ENCODE data around the gene CD244.

Gene CD244

DNA sequence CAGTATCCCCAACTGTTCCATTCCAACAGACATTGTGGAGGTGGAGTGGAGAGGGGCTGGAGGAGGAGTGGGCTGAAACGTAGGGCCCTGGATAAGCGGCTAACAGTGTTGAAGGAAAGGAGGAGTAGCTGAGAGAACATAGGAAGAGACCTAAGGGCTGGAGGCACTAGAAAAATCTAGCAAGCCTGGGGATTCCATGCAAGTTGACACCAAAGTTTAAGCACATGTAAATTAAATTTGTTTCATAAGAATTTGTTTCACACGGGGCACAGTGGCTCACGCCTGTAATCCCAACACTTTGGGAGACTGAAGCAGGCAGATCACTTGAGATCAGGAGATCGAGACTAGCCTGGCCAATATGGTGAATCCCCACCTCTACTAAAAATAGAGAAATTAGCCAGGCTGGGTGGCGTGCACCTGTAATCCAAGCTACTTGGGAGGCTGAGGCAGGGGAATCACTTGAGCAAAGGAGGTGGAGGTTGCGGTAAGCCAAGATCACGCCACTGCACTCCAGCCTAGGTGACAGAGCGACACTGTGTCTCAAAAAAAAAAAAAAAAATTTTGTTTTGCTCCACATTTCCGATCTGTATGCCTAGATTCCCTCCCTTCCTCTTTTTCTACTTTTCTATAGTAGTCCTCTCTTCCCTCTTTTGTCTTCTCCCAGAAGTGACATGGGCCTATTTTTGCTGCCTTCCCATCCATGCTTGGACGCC, 530 bp upstream of the CD244 start:
- Histone ChIP-seq H3K9me3 (ENCODE audit: control insufficient read depth in 1 of 2, low read length in 2 of 2) (no peaks in the 10 kb centered on the region), H3K36me3 (ENCODE audit: control insufficient read depth in 1 of 2, insufficient read depth in 2 of 2, low read length in 2 of 2) (no peaks in the 10 kb centered on the region), H3K27me3 (ENCODE audit: low read depth, low read length) (no peaks in the 10 kb centered on the region), H3K27ac (ENCODE audit: low read length) (no peak overlapping the region), H3K4me1 (ENCODE audit: control insufficient read depth in 1 of 2, insufficient read depth in 2 of 2, low read length in 2 of 2) (no peaks in the 10 kb centered on the region), H3K4me3 (ENCODE audit: low read depth in 1 of 2, low read length in 2 of 2) (no peak overlapping the region)

DNA sequence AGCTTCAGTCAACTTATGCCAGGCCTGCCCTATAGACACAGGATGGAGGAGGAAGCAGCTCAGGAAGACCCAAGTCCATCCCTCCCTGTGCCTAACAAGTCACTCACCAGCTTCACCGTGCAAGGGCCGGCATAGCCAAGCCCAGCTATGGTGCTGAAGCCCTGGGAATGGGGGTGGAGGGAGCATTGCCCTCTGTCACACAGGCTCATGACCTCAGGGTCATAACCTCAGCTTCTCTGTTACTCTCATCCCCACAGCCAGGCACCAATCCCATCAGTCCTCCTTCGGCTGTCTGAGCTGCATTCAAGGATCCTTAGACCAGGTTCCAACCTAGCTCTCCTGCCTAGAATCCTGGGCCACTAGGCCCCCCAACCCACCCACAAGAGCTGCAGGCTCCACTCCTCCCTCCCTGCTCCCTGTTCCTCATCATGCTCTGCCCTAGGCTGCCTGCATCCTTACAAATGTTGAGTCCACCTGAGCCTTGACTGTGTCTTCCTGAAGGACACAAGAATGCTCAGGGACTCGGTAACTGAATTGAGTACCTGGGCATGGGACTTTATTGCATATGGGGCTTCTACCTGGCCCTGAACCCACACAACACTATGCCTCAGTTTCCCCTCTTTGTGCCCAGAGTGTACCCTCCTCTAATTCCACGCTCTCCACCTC, 1.7 kb downstream of the CD244 start:
- H3K27me3 ChIP-seq (ENCODE audit: low read depth, low read length): no peaks in the 10 kb centered on the region
- no peak overlapping the region for H3K4me3 ChIP-seq (ENCODE audit: low read depth in 1 of 2, low read length in 2 of 2)
- H3K27ac ChIP-seq (ENCODE audit: low read length): no peak overlapping the region
- no peaks in the 10 kb centered on the region for H3K36me3 ChIP-seq (ENCODE audit: control insufficient read depth in 1 of 2, insufficient read depth in 2 of 2, low read length in 2 of 2)
- no peaks in the 10 kb centered on the region for H3K9me3 ChIP-seq (ENCODE audit: control insufficient read depth in 1 of 2, low read length in 2 of 2)
- H3K4me1 ChIP-seq (ENCODE audit: control insufficient read depth in 1 of 2, insufficient read depth in 2 of 2, low read length in 2 of 2): no peaks in the 10 kb centered on the region

DNA sequence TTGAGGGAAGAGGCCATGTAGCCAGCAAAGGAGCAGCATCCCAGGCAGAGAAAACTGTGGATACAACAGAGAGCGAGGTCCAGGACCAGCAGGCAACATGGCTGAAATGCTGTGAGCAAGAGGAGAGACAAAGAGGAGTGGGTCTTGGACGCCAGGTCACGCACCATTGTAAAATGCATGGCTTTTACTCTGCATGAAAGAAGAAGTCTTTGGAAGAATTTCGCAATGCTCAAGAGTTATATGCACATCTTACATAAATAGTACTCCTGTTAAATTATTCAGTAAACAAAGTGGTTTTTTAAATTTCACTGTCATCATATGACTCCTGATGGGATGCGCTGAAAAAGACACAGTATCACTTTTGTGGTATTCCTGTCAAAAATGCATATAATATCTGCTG, 3.5 kb downstream of the CD244 start:
- H3K27me3 ChIP-seq (ENCODE audit: low read depth, low read length): no peaks in the 10 kb centered on the region
- no peak overlapping the region for H3K27ac ChIP-seq (ENCODE audit: low read length)
- no peaks in the 10 kb centered on the region for H3K36me3 ChIP-seq (ENCODE audit: control insufficient read depth in 1 of 2, insufficient read depth in 2 of 2, low read length in 2 of 2)
- H3K9me3 ChIP-seq (ENCODE audit: control insufficient read depth in 1 of 2, low read length in 2 of 2): no peaks in the 10 kb centered on the region
- no peaks in the 10 kb centered on the region for H3K4me1 ChIP-seq (ENCODE audit: control insufficient read depth in 1 of 2, insufficient read depth in 2 of 2, low read length in 2 of 2)
- H3K4me3 ChIP-seq (ENCODE audit: low read depth in 1 of 2, low read length in 2 of 2): no peak overlapping the region

DNA sequence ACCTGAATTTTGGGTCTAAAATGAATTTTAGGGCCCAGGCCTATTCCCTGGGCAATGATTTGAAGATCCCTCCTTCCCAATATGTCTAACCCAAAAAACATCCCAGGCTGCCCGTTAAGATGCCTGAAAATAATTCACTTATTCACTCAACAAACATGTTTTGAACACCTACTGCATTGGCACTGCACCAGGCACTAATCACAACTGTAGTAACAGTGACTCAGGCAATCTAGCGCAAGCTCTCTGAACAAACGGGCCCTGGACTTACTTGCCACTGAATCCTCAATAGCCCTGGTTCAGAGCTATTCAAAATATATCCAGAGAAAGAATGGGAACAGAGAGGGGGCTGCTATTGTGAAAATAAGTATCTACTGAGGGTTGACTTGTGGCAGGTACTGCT, 4.2 kb downstream of the CD244 start:
- no peak overlapping the region for H3K27ac ChIP-seq (ENCODE audit: low read length)
- no peaks in the 10 kb centered on the region for H3K36me3 ChIP-seq (ENCODE audit: control insufficient read depth in 1 of 2, insufficient read depth in 2 of 2, low read length in 2 of 2)
- no peak overlapping the region for H3K4me3 ChIP-seq (ENCODE audit: low read depth in 1 of 2, low read length in 2 of 2)

DNA sequence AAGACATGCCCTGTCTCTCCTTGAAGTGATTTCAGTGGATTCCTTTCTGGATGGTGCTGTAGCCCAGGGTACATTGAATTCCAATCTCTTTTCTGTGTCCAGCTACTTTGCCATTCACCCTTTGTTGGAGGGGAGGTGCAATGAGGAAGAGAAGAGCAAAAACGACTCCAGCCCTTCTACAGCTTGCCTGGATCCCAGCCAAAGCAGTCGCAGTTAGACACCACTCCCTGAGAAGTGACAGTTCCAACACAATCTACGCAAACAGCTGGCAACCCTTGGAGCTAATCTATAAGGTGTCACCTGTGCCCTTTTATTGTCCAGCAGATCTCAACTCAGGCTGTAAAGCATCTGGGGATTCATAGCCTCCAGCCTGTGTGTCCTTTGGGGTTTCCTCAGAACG, 4.6 kb downstream of the CD244 start:
- H3K27me3 ChIP-seq (ENCODE audit: low read depth, low read length): no peaks in the 10 kb centered on the region
- H3K4me1 ChIP-seq (ENCODE audit: control insufficient read depth in 1 of 2, insufficient read depth in 2 of 2, low read length in 2 of 2): no peaks in the 10 kb centered on the region

More for the DNA sequence above, 4.2 kb downstream of the CD244 start:
- Histone ChIP-seq H3K4me1 (ENCODE audit: control insufficient read depth in 1 of 2, insufficient read depth in 2 of 2, low read length in 2 of 2) (no peaks in the 10 kb centered on the region), H3K27me3 (ENCODE audit: low read depth, low read length) (no peaks in the 10 kb centered on the region), H3K9me3 (ENCODE audit: control insufficient read depth in 1 of 2, low read length in 2 of 2) (no peaks in the 10 kb centered on the region)

DNA sequence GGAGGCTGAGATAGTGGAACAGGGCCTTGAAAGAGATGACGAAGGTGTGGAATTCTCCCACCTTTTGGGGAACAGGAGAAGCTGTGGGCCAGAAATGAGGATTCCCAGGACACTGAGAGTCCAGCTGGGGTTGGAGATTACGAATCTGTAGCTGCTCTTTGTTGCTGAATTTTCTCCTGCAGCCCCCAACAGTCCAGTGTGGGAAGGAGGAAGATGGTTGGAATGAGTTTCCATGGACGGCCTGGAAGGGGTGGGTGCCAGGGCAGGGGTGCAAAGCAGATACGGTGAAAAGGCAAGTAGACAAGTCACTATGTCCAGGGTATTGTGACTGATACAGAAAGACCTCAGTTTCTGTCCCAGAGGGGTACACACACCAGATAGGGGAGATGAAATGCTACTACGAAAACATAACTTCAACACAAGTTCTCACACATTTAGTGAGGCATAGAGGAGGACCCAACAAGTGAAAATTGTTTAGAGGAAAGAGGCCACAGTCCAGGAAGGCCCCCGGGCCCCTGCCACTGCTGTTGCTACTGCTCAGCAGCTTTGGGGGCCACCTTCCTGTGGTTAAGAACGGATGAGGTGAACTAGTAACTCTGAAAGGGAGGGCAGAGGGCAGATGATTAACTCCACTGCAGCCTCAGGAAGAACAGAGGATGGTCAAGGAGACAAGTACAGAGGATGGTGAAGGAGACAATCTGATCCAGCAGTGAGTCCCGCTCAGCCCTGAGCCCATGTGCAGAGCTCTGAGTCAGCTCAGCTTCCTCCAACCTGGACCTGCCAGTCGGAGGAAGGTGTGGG, 7.3 kb downstream of the CD244 start:
- H3K4me3 ChIP-seq (ENCODE audit: low read depth in 1 of 2, low read length in 2 of 2): no peak overlapping the region
- H3K9me3 ChIP-seq (ENCODE audit: control insufficient read depth in 1 of 2, low read length in 2 of 2): no peaks in the 10 kb centered on the region
- H3K27ac ChIP-seq (ENCODE audit: low read length): no peak overlapping the region
- H3K4me1 ChIP-seq (ENCODE audit: control insufficient read depth in 1 of 2, insufficient read depth in 2 of 2, low read length in 2 of 2): no peaks in the 10 kb centered on the region
- no peaks in the 10 kb centered on the region for H3K27me3 ChIP-seq (ENCODE audit: low read depth, low read length)
- no peaks in the 10 kb centered on the region for H3K36me3 ChIP-seq (ENCODE audit: control insufficient read depth in 1 of 2, insufficient read depth in 2 of 2, low read length in 2 of 2)

More for the DNA sequence above, 4.6 kb downstream of the CD244 start:
- Histone ChIP-seq H3K27ac (ENCODE audit: low read length) (no peak overlapping the region), H3K36me3 (ENCODE audit: control insufficient read depth in 1 of 2, insufficient read depth in 2 of 2, low read length in 2 of 2) (no peaks in the 10 kb centered on the region), H3K9me3 (ENCODE audit: control insufficient read depth in 1 of 2, low read length in 2 of 2) (no peaks in the 10 kb centered on the region), H3K4me3 (ENCODE audit: low read depth in 1 of 2, low read length in 2 of 2) (no peak overlapping the region)

DNA sequence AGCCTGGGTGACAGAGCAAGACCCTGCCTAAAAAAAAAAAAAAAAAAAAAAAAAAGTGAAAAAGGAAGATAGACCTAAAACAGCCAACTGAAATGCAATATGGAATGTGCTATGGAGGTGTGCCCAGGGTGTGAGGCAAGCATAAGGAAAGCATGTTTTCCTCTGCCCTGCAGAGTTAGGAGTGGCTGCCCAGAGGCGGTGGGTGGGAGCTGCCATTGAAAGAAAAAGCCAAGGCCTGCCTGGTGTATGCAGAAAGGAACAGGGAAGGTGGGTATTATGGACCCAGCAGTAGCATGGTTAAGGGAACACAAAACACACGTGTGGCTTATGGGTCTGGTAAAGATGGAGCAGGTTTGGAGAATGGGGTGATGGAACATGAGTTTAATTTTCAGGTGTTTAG, 8.9 kb downstream of the CD244 start:
- Histone ChIP-seq H3K36me3 (ENCODE audit: control insufficient read depth in 1 of 2, insufficient read depth in 2 of 2, low read length in 2 of 2) (no peaks in the 10 kb centered on the region), H3K27ac (ENCODE audit: low read length) (no peak overlapping the region), H3K4me3 (ENCODE audit: low read depth in 1 of 2, low read length in 2 of 2) (no peak overlapping the region), H3K4me1 (ENCODE audit: control insufficient read depth in 1 of 2, insufficient read depth in 2 of 2, low read length in 2 of 2) (no peaks in the 10 kb centered on the region), H3K27me3 (ENCODE audit: low read depth, low read length) (no peaks in the 10 kb centered on the region), H3K9me3 (ENCODE audit: control insufficient read depth in 1 of 2, low read length in 2 of 2) (no peaks in the 10 kb centered on the region)

DNA sequence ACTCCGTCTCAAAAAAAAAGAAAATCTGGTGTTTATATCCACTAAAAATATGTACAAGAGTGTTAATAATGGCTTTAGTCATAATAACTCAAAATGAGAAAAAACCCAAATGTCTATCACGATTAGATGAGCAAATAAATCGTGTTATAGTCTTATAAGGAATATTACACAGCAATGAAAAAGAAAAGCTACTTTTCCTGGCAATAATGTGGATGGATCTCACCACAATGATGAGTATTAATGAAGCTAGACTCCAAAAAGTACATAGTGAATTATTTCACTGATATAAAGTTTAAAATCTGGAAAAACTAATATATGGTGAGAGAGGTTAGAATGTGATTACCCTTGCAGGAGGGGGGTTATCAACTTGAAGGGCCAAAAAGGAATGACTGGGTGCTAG, 9.7 kb downstream of the CD244 start:
- H3K9me3 ChIP-seq (ENCODE audit: control insufficient read depth in 1 of 2, low read length in 2 of 2): no peaks in the 10 kb centered on the region
- H3K4me1 ChIP-seq (ENCODE audit: control insufficient read depth in 1 of 2, insufficient read depth in 2 of 2, low read length in 2 of 2): no peaks in the 10 kb centered on the region
- H3K36me3 ChIP-seq (ENCODE audit: control insufficient read depth in 1 of 2, insufficient read depth in 2 of 2, low read length in 2 of 2): no peaks in the 10 kb centered on the region
- no peaks in the 10 kb centered on the region for H3K27me3 ChIP-seq (ENCODE audit: low read depth, low read length)
- H3K4me3 ChIP-seq (ENCODE audit: low read depth in 1 of 2, low read length in 2 of 2): no peak overlapping the region
- H3K27ac ChIP-seq (ENCODE audit: low read length): no peak overlapping the region

DNA sequence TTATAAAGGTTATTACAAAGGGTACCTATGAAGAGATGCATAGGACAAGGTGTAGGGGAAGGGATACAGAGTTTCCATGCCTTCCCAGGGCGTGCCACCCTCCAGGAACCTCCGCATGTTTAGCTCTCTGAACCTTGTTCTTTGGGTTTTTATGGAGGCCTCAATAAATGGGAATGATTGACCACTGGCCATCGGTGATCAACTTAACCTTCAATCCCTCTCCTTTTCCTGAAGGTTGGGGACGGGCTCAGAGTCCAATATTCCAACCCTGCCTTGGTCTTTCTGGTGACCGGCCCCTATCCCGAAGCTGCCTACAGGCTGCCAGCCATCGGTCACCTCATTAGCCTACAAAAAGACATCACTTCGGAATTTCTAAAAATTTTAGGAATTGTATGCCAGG, 11.7 kb downstream of the CD244 start:
- no peaks in the 10 kb centered on the region for H3K27me3 ChIP-seq (ENCODE audit: low read depth, low read length)
- no peak overlapping the region for H3K27ac ChIP-seq (ENCODE audit: low read length)
- no peak overlapping the region for H3K4me3 ChIP-seq (ENCODE audit: low read depth in 1 of 2, low read length in 2 of 2)
- H3K4me1 ChIP-seq (ENCODE audit: control insufficient read depth in 1 of 2, insufficient read depth in 2 of 2, low read length in 2 of 2): no peaks in the 10 kb centered on the region
- no peaks in the 10 kb centered on the region for H3K36me3 ChIP-seq (ENCODE audit: control insufficient read depth in 1 of 2, insufficient read depth in 2 of 2, low read length in 2 of 2)
- no peaks in the 10 kb centered on the region for H3K9me3 ChIP-seq (ENCODE audit: control insufficient read depth in 1 of 2, low read length in 2 of 2)

DNA sequence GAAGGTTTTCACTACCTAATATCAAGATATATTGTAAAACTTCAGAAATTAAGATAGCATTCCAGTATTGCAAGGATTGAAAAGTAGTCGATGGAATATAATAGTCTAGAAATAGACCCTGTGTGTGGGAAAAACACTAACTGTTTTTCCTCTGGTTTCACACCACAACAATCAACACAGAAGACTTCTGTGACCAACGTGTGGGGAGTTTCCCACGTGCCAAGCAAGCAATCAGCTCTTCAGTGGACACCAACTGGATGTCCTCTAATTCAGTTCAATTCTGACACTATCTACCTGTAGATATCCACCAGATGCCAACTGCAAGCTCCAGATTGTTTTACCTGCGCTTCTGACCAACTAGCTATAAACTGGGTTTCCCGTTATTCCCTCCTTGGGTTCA, 12.1 kb downstream of the CD244 start:
- no peaks in the 10 kb centered on the region for H3K27me3 ChIP-seq (ENCODE audit: low read depth, low read length)

DNA sequence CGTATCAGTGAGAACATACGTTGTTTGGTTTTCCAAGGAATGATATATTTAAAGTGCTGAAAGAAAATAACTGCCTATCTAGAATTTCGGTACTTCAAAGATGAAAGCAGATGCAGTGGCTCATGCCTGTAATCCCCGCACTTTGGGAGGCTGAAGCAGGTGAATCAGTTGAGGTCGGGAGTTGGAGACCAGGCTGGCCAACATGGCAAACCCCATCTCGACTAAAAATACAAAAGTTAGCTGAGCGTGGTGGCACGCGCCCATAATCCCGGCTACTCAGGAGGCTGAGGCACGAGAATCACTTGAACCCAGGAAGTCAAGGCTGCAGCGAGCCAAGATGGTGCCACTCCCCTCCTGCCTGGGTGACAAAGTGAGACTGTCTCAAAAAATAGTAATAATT, 16.4 kb downstream of the CD244 start:
- H3K4me3 ChIP-seq (ENCODE audit: low read depth in 1 of 2, low read length in 2 of 2): no peak overlapping the region
- no peaks in the 10 kb centered on the region for H3K4me1 ChIP-seq (ENCODE audit: control insufficient read depth in 1 of 2, insufficient read depth in 2 of 2, low read length in 2 of 2)
- H3K27me3 ChIP-seq (ENCODE audit: low read depth, low read length): no peaks in the 10 kb centered on the region
- H3K9me3 ChIP-seq (ENCODE audit: control insufficient read depth in 1 of 2, low read length in 2 of 2): no peaks in the 10 kb centered on the region
- no peaks in the 10 kb centered on the region for H3K36me3 ChIP-seq (ENCODE audit: control insufficient read depth in 1 of 2, insufficient read depth in 2 of 2, low read length in 2 of 2)
- no peak overlapping the region for H3K27ac ChIP-seq (ENCODE audit: low read length)

More for the DNA sequence above, 12.1 kb downstream of the CD244 start:
- no peaks in the 10 kb centered on the region for H3K36me3 ChIP-seq (ENCODE audit: control insufficient read depth in 1 of 2, insufficient read depth in 2 of 2, low read length in 2 of 2)
- H3K27ac ChIP-seq (ENCODE audit: low read length): no peak overlapping the region
- no peaks in the 10 kb centered on the region for H3K9me3 ChIP-seq (ENCODE audit: control insufficient read depth in 1 of 2, low read length in 2 of 2)
- H3K4me3 ChIP-seq (ENCODE audit: low read depth in 1 of 2, low read length in 2 of 2): no peak overlapping the region
- no peaks in the 10 kb centered on the region for H3K4me1 ChIP-seq (ENCODE audit: control insufficient read depth in 1 of 2, insufficient read depth in 2 of 2, low read length in 2 of 2)

All from muscle layer of duodenum (tissue), 2 donors.